H1 (cell line): Measurements from ENCODE around the gene PDGFD. TPM values are rescaled to one million over a fixed set of nuclear protein-coding genes. Genes with fewer than 3 reads are reported as not detected.

Experiments used
- CTCF ChIA-PET: fragments of 300-600 bp; sonication (Branson Sonifier 250); formaldehyde crosslinking; loops from one replicate; lab custom pipeline; 2021; ENCODE audit not compliant: partially characterized antibody; lab: Charles Lee
- POLR2A ChIA-PET: fragments of 300-600 bp; sonication (Branson Sonifier 250); formaldehyde crosslinking; loops from one replicate; lab custom pipeline; 2021; ENCODE audit warnings: inconsistent platforms; ENCODE audit not compliant: partially characterized antibody; lab: Charles Lee
- DNase-seq, 2 experiments: peaks; one replicate each; pipeline versions ENCODE4 v3.0.0 to v3.0.0-alpha.2; 2010 to 2022; ENCODE audit warnings: low spot score in 2 of 2, low read depth in 1 of 2, mixed read lengths in 1 of 2
- FAIRE-seq: peaks from 2 replicates; lab custom pipeline; 2011; peaks lifted over from hg19 to GRCh38; lab: Jason Lieb, UNC
- H2AFZ ChIP-seq: 2 replicates; pipeline ENCODE4 v1.8.1; 2012; ENCODE audit warnings: low read length, inconsistent platforms
- H2AK5ac ChIP-seq: 2 replicates; pipeline ENCODE4 v1.6.1; 2013; ENCODE audit warnings: low read depth, low read length
- H2BK120ac ChIP-seq: replicated peaks from 2 replicates; pipeline ENCODE3; 2013; ENCODE audit warnings: low read depth, low read length, inconsistent platforms
- H2BK12ac ChIP-seq: 2 replicates; pipeline ENCODE4 v1.6.1; 2013; ENCODE audit warnings: low read depth, low read length
- H2BK15ac ChIP-seq: 2 replicates; pipeline ENCODE4 v1.6.1; 2013; ENCODE audit warnings: low read length
- H2BK20ac ChIP-seq: 2 replicates; pipeline ENCODE4 v1.6.1; 2013; ENCODE audit warnings: low read length
- H2BK5ac ChIP-seq: 2 replicates; pipeline ENCODE4 v1.6.1; 2013; ENCODE audit warnings: low read depth, low read length
- H3K14ac ChIP-seq: 2 replicates; pipeline ENCODE4 v1.6.1; 2013; ENCODE audit warnings: inconsistent platforms; ENCODE audit not compliant: insufficient read length
- H3K18ac ChIP-seq: 2 replicates; pipeline ENCODE4 v1.6.1; 2013; ENCODE audit warnings: low read length; ENCODE audit errors: extremely low read depth
- H3K23ac ChIP-seq: 2 replicates; pipeline ENCODE4 v1.6.1; 2013; ENCODE audit warnings: inconsistent platforms; ENCODE audit not compliant: insufficient read length
- H3K23me2 ChIP-seq: 2 replicates; pipeline ENCODE4 v1.6.1; 2013; ENCODE audit warnings: low read depth, low read length
- H3K27ac ChIP-seq: 2 replicates; pipeline ENCODE4 v1.6.1; 2011; ENCODE audit warnings: low read depth, low read length, inconsistent platforms
- H3K27me3 ChIP-seq, 4 experiments: replicated peaks in 1 of 4; 1 replicate in 1 of 4; 2 replicates in 3 of 4; pipeline versions ENCODE4 v1.6.1 to v1.8.1; 2011 to 2013; ENCODE audit warnings: low read length in 3 of 4, mild to moderate bottlenecking in 3 of 4, inconsistent platforms in 2 of 4, mixed read lengths in 2 of 4, moderate library complexity in 1 of 4; ENCODE audit not compliant: control insufficient read depth in 3 of 4, insufficient read depth in 3 of 4; ENCODE audit errors: extremely low read depth in 1 of 4
- H3K36me3 ChIP-seq, 4 experiments: 2 replicates each; pipeline versions ENCODE4 v1.6.1 to v1.8.1; 2011 to 2013; ENCODE audit warnings: mild to moderate bottlenecking in 4 of 4, low read length in 3 of 4, moderate library complexity in 2 of 4, control low read depth in 1 of 4, inconsistent platforms in 1 of 4; ENCODE audit not compliant: insufficient read depth in 4 of 4, control insufficient read depth in 2 of 4
- H3K4ac ChIP-seq: replicated peaks from 2 replicates; pipeline ENCODE3; 2013; ENCODE audit warnings: low read length, low read depth, mixed read lengths, inconsistent platforms; ENCODE audit not compliant: insufficient read length
- H3K4me1 ChIP-seq, 4 experiments: replicated peaks in 1 of 4; 1 replicate in 1 of 4; 2 replicates in 3 of 4; pipeline versions ENCODE4 v1.6.1 to v1.8.1; 2011 to 2013; ENCODE audit warnings: low read length in 3 of 4, inconsistent platforms in 2 of 4, mixed read lengths in 1 of 4; ENCODE audit not compliant: insufficient read depth in 4 of 4, control insufficient read depth in 3 of 4
- H3K4me2 ChIP-seq, 2 experiments: 2 replicates each; pipeline versions ENCODE4 v1.6.1 to v1.8.1; 2011 to 2013; ENCODE audit warnings: low read depth in 2 of 2, low read length in 2 of 2, control low read depth in 1 of 2, inconsistent platforms in 1 of 2, mild to moderate bottlenecking in 1 of 2; ENCODE audit not compliant: insufficient read depth in 1 of 2
- H3K4me3 ChIP-seq, 4 experiments: fragments of 200-600, 300-600 bp in 1 of 4; sonication (generic), shearing (Covaris generic), sonication (Bioruptor Twin) in 1 of 4; 2 replicates each; pipeline versions ENCODE4 v1.5.1 to v1.8.1; 2011 to 2016; ENCODE audit warnings: low read length in 4 of 4, low read depth in 3 of 4, control low read depth in 2 of 4, inconsistent platforms in 2 of 4, mild to moderate bottlenecking in 2 of 4, mixed read lengths in 1 of 4, moderate library complexity in 1 of 4; ENCODE audit not compliant: insufficient read depth in 2 of 4; ENCODE audit errors: extremely low read depth in 1 of 4
- H3K56ac ChIP-seq: replicated peaks from 2 replicates; pipeline ENCODE3; 2013; ENCODE audit warnings: low read depth, mild to moderate bottlenecking, mixed read lengths, low read length, inconsistent platforms; ENCODE audit not compliant: insufficient read length
- H3K79me1 ChIP-seq: 2 replicates; pipeline ENCODE4 v1.6.1; 2013; ENCODE audit warnings: low read depth, low read length, control low read depth
- H3K79me2 ChIP-seq, 2 experiments: 2 replicates each; pipeline versions ENCODE4 v1.6.1 to v1.8.1; 2012 to 2013; ENCODE audit warnings: low read length in 2 of 2, mild to moderate bottlenecking in 2 of 2, inconsistent platforms in 1 of 2; ENCODE audit not compliant: insufficient read depth in 2 of 2, control insufficient read depth in 1 of 2
- H3K9ac ChIP-seq, 4 experiments: replicated peaks in 1 of 4; 1 replicate in 1 of 4; 2 replicates in 3 of 4; pipeline versions ENCODE4 v1.6.1 to v1.8.1; 2011 to 2013; ENCODE audit warnings: low read depth in 3 of 4, low read length in 3 of 4, control low read depth in 2 of 4, mild to moderate bottlenecking in 2 of 4, moderate library complexity in 2 of 4, inconsistent platforms in 1 of 4; ENCODE audit errors: extremely low read depth in 1 of 4
- H3K9me3 ChIP-seq, 2 experiments: 2 replicates each; pipeline versions ENCODE4 v1.6.1 to v1.8.1; 2012 to 2013; ENCODE audit warnings: mild to moderate bottlenecking in 2 of 2, moderate library complexity in 2 of 2, control low read depth in 1 of 2, inconsistent platforms in 1 of 2, low read depth in 1 of 2, low read length in 1 of 2, mixed read lengths in 1 of 2; ENCODE audit not compliant: insufficient read depth in 2 of 2
- H4K20me1 ChIP-seq, 2 experiments: replicated peaks in 1 of 2; 2 replicates each; pipeline versions ENCODE3 to v1.8.1; 2011 to 2013; ENCODE audit warnings: inconsistent platforms in 2 of 2, low read length in 2 of 2, mild to moderate bottlenecking in 1 of 2; ENCODE audit not compliant: insufficient read depth in 2 of 2, control insufficient read depth in 1 of 2
- H4K5ac ChIP-seq: 2 replicates; pipeline ENCODE4 v1.6.1; 2013; ENCODE audit warnings: low read length, low read depth, mixed read lengths, inconsistent platforms; ENCODE audit not compliant: insufficient read length
- H4K8ac ChIP-seq: 2 replicates; pipeline ENCODE4 v1.8.0; 2013; ENCODE audit warnings: mild to moderate bottlenecking, moderate library complexity, low read length, inconsistent platforms; ENCODE audit not compliant: insufficient read depth; ENCODE audit errors: extremely low read depth
- H4K91ac ChIP-seq: replicated peaks from 2 replicates; pipeline ENCODE3; 2013; ENCODE audit warnings: low read length, mixed read lengths, inconsistent platforms; ENCODE audit not compliant: insufficient read length
- CHD2 ChIP-seq: IDR thresholded peaks from 2 replicates; pipeline ENCODE4 v1.6.1; 2012; ENCODE audit warnings: low read length, improper control_type of control experiment
- WGBS, 2 experiments: shearing (Covaris generic) in 1 of 2; methylation state at CpG; one replicate each; pipeline versions ENCODE4 v1.1.6 to v1.1.7; 2013 to 2015; ENCODE audit warnings: low lambda C conversion rate in 2 of 2, mixed read lengths in 2 of 2, inconsistent platforms in 1 of 2, low coverage in 1 of 2, missing lambda C conversion rate in 1 of 2; ENCODE audit not compliant: insufficient replicate concordance in 2 of 2, insufficient coverage in 1 of 2, insufficient read length in 1 of 2; ENCODE audit errors: extremely low coverage in 1 of 2, missing lambda C conversion rate in 1 of 2; 5-methylcytosine and 5-hydroxymethylcytosine counted together
- polyA plus RNA-seq, 7 experiments: library from polyadenylated mRNA; depleted of rRNA in 3 of 7; stranded (reverse) in 5 of 7; unstranded in 2 of 7; fragments of >200 nt in 5 of 7; fragments of 200-250 nt in 2 of 7; gene quantifications; 1 replicate in 5 of 7; 2 replicates in 1 of 7; 4 replicates in 1 of 7; pipeline versions ENCODE4 v1.2.1 to v1.2.3, GENCODE V29; 2011 to 2013; ENCODE audit warnings: missing spikeins in 2 of 7, mixed read lengths in 2 of 7
- total RNA-seq: library from RNA; stranded (reverse); fragmentation: NEBNext Ultra II Directional; extraction: Animal tissue kit (Norgen Biotek cat#: 25700); gene quantifications from 2 replicates; pipeline ENCODE4 v1.2.1, GENCODE V29; 2021

Gene PDGFD
- total and polyA plus RNA-seq, 2 of the 8 experiments (the other 6 are each of a cell fraction or from before 2014, with no cell fraction given): 1.1 to 3.9 TPM

- Histone ChIP-seq H3K4me3 (no peak overlapping the region), H4K8ac (no peak overlapping the region), H3K4ac (no peak overlapping the region), H3K23me2 (no peaks in the 10 kb centered on the region), H2AK5ac (no peak overlapping the region), H3K9ac (no peak overlapping the region), H3K23ac (no peak overlapping the region), H3K27me3 (no peaks in the 10 kb centered on the region), H2BK5ac (no peak overlapping the region), H2BK12ac (no peak overlapping the region), H2BK120ac (no peak overlapping the region), H3K18ac (no peak overlapping the region), H3K36me3 (no peaks in the 10 kb centered on the region), H2BK15ac (no peak overlapping the region), H2BK20ac (no peak overlapping the region), H3K79me2 (no peaks in the 10 kb centered on the region), H4K5ac (no peak overlapping the region), H3K27ac (no peak overlapping the region), H3K56ac (no peak overlapping the region), H3K9me3 (no peaks in the 10 kb centered on the region), H4K91ac (no peak overlapping the region), H3K4me1 (no peaks in the 10 kb centered on the region), H3K14ac (no peak overlapping the region), H3K79me1 (no peaks in the 10 kb centered on the region), H2AFZ (no peak overlapping the region), H4K20me1 (no peaks in the 10 kb centered on the region), H3K4me2 (no peak overlapping the region)
- ChIA-PET POLR2A (no interaction called here), CTCF (no interaction called here)
- TF ChIP-seq CHD2: no peak
- DNase-seq: no peak
- FAIRE-seq: no peak
- WGBS, 2 experiments: 91% methylated on average over 4 of the region's 4 CpGs; no CpG with 5 or more reads in 1 of the 2 experiments
Measured at GRCh38 chr11:104054911-104055529, 108.9 kb downstream of the PDGFD start.
